CD14-positive monocyte (primary cell): ENCODE results near the gene ASTN1. TPM values are rescaled to one million over a fixed set of nuclear protein-coding genes. Genes with fewer than 3 reads are reported as not detected.

ENCODE experiments used
- DNase-seq, 3 donors: peaks; one replicate each; pipeline ENCODE4 v3.0.0-alpha.2; 2011 to 2022
- H2AFZ ChIP-seq: 2 replicates; pipeline ENCODE4 v1.6.0; 2012; ENCODE audit warnings: mild to moderate bottlenecking, low read depth, low read length, inconsistent platforms; ENCODE audit not compliant: insufficient read depth, poor library complexity, severe bottlenecking
- H3K27ac ChIP-seq, 2 donors: 1 replicate in 1 of 2; 2 replicates in 1 of 2; pipeline ENCODE4 v1.5.1; 2012 to 2013; ENCODE audit warnings: low read length in 2 of 2, control low read depth in 1 of 2, inconsistent platforms in 1 of 2, low read depth in 1 of 2, mild to moderate bottlenecking in 1 of 2
- H3K27me3 ChIP-seq, 2 donors: one replicate each; pipeline versions ENCODE4 v1.6.0 to v1.6.1; 2011 to 2013; ENCODE audit warnings: low read length in 2 of 2; ENCODE audit not compliant: control insufficient read depth in 2 of 2, insufficient read depth in 2 of 2
- H3K36me3 ChIP-seq, 2 donors: replicated peaks in 1 of 2; 1 replicate in 1 of 2; 2 replicates in 1 of 2; pipeline versions ENCODE4 v1.5.1 to v1.6.1; 2012 to 2013; ENCODE audit warnings: low read length in 2 of 2, control low read depth in 1 of 2, inconsistent platforms in 1 of 2, mild to moderate bottlenecking in 1 of 2; ENCODE audit not compliant: insufficient read depth in 2 of 2, control insufficient read depth in 1 of 2
- H3K4me1 ChIP-seq, 2 donors: 1 replicate in 1 of 2; 2 replicates in 1 of 2; pipeline versions ENCODE4 v1.5.1 to v1.6.1; 2012 to 2013; ENCODE audit warnings: low read length in 2 of 2, control low read depth in 1 of 2, inconsistent platforms in 1 of 2, mild to moderate bottlenecking in 1 of 2, moderate library complexity in 1 of 2; ENCODE audit not compliant: insufficient read depth in 2 of 2, control insufficient read depth in 1 of 2
- H3K4me2 ChIP-seq: replicated peaks from 2 replicates; pipeline ENCODE3; 2012; ENCODE audit warnings: low read length, moderate library complexity, mild to moderate bottlenecking; ENCODE audit not compliant: poor library complexity, severe bottlenecking; ENCODE audit errors: extremely low read depth
- H3K4me3 ChIP-seq, 3 experiments: fragments of 200-600 bp in 1 of 3; sonication (generic) in 1 of 3; replicated peaks in 1 of 3; 1 replicate in 2 of 3; 2 replicates in 1 of 3; pipeline ENCODE4 v1.5.1; 2011 to 2013; ENCODE audit warnings: low read length in 3 of 3, mild to moderate bottlenecking in 3 of 3, control low read depth in 2 of 3, low read depth in 2 of 3, inconsistent platforms in 1 of 3, moderate library complexity in 1 of 3
- H3K79me2 ChIP-seq: 2 replicates; pipeline ENCODE4 v1.6.0; 2012; ENCODE audit warnings: mild to moderate bottlenecking, control low read depth, inconsistent platforms, low read length, moderate library complexity; ENCODE audit not compliant: insufficient read depth
- H3K9ac ChIP-seq: 2 replicates; pipeline ENCODE4 v1.6.0; 2017; ENCODE audit warnings: low read length, mild to moderate bottlenecking; ENCODE audit not compliant: insufficient read depth, poor library complexity, severe bottlenecking
- H3K9me3 ChIP-seq, 2 donors: replicated peaks in 1 of 2; 1 replicate in 1 of 2; 2 replicates in 1 of 2; pipeline versions ENCODE4 v1.5.1 to v1.6.1; 2012 to 2013; ENCODE audit warnings: low read length in 2 of 2, control low read depth in 1 of 2; ENCODE audit not compliant: control insufficient read depth in 1 of 2, insufficient read depth in 1 of 2
- H4K20me1 ChIP-seq: 2 replicates; pipeline ENCODE4 v1.6.0; 2012; ENCODE audit warnings: mild to moderate bottlenecking, low read length, control low read depth, moderate library complexity; ENCODE audit not compliant: insufficient read depth
- H3K27ac Mint-ChIP-seq, 7 donors: one replicate each; pipeline ENCODE4 v1.8.0; 2020; ENCODE audit warnings: mild to moderate bottlenecking in 7 of 7, mixed read lengths in 7 of 7, moderate library complexity in 6 of 7, inconsistent platforms in 2 of 7
- H3K27me3 Mint-ChIP-seq, 3 donors: one replicate each; pipeline ENCODE4 v1.8.0; 2021 to 2022; ENCODE audit warnings: low read depth in 3 of 3, mild to moderate bottlenecking in 3 of 3, mixed read lengths in 3 of 3, moderate library complexity in 3 of 3, inconsistent platforms in 1 of 3
- H3K36me3 Mint-ChIP-seq, 2 donors: one replicate each; pipeline ENCODE4 v1.8.0; 2020; ENCODE audit warnings: mixed read lengths in 2 of 2, inconsistent platforms in 1 of 2, mild to moderate bottlenecking in 1 of 2
- H3K4me1 Mint-ChIP-seq: one replicate; pipeline ENCODE4 v1.8.0; 2020; ENCODE audit warnings: mild to moderate bottlenecking, mixed read lengths
- H3K4me3 Mint-ChIP-seq, 2 donors: one replicate each; pipeline ENCODE4 v1.8.0; 2020; ENCODE audit warnings: mild to moderate bottlenecking in 2 of 2, mixed read lengths in 2 of 2, moderate library complexity in 1 of 2
- H3K9me3 Mint-ChIP-seq, 7 donors: one replicate each; pipeline ENCODE4 v1.8.0; 2020 to 2022; ENCODE audit warnings: mixed read lengths in 7 of 7, mild to moderate bottlenecking in 6 of 7, moderate library complexity in 6 of 7, inconsistent platforms in 2 of 7
- WGBS: methylation state at CpG from one replicate; pipeline ENCODE4 v1.1.5; 2013; ENCODE audit warnings: missing lambda C conversion rate; ENCODE audit not compliant: insufficient coverage; 5-methylcytosine and 5-hydroxymethylcytosine counted together
- intact Hi-C, 2 donors: fragments of 100-400 bp; cut with micrococcal nuclease; formaldehyde crosslinking; loops; one replicate each; pipeline versions ENCODE4 v1.15.0 to v1.15.1; 2023
- polyA plus RNA-seq, 3 donors: library from polyadenylated mRNA; depleted of rRNA in 1 of 3; unstranded in 2 of 3; stranded (reverse) in 1 of 3; fragments of 300-500 nt in 2 of 3; fragments of >200 nt in 1 of 3; fragmentation: Illumina TruSeq in 2 of 3; gene quantifications; 1 replicate in 2 of 3; 2 replicates in 1 of 3; pipeline ENCODE4 v1.2.3, GENCODE V29; 2012 to 2021
- TF ChIP-seq, protein P1 (sequence below): fragments of 200-600 bp; IDR thresholded peaks from one replicate; pipeline ENCODE4 v1.8.0; 2022; ENCODE audit warnings: antibody characterized with exemption, mild to moderate bottlenecking

The ASTN1 gene
- polyA plus RNA-seq, 3 donors = not detected

DNA sequence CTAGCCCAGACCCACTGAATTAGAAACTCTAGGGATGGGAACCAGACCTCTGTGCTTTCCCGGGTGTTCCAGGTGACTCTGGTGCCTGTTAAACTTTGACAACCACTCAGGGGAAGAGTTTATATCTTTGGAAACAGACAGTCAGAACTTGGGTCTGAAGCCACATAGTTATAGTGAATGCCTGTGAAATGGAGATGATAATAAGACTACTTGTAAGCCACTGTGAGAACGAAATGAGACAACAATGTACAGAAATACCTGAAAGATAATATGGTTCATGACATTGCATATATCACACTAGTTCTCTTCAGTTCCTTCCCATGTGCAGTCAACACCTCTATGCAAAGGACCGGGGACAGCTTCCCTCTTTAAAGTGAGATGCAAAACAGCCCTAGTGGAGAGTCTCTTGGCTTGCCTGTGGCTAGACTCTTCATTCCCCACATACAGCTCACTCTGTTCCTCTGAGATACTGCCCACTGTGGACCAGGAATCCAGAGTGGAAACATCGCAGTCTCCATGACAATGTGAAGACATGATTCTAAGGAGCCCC lies 287.5 kb downstream of the ASTN1 start:
- no peaks in the 10 kb centered on the region for H3K27me3 ChIP-seq
- no peak overlapping the region for H3K4me3 ChIP-seq
- Mint-ChIP-seq H3K27me3 (peaks cover 0 to 2% (median 0%) of the 10 kb centered on the region in 3 donors), H3K36me3 (no peaks in the 10 kb centered on the region), H3K4me1 (no peaks in the 10 kb centered on the region), H3K27ac (no peak overlapping the region), H3K9me3 (no peaks in the 10 kb centered on the region), H3K4me3 (no peak overlapping the region)
- H3K79me2 ChIP-seq = no peaks in the 10 kb centered on the region
- no peaks in the 10 kb centered on the region for H4K20me1 ChIP-seq
- TF ChIP-seq, protein P1, sequence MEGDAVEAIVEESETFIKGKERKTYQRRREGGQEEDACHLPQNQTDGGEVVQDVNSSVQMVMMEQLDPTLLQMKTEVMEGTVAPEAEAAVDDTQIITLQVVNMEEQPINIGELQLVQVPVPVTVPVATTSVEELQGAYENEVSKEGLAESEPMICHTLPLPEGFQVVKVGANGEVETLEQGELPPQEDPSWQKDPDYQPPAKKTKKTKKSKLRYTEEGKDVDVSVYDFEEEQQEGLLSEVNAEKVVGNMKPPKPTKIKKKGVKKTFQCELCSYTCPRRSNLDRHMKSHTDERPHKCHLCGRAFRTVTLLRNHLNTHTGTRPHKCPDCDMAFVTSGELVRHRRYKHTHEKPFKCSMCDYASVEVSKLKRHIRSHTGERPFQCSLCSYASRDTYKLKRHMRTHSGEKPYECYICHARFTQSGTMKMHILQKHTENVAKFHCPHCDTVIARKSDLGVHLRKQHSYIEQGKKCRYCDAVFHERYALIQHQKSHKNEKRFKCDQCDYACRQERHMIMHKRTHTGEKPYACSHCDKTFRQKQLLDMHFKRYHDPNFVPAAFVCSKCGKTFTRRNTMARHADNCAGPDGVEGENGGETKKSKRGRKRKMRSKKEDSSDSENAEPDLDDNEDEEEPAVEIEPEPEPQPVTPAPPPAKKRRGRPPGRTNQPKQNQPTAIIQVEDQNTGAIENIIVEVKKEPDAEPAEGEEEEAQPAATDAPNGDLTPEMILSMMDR = no peak
- intact Hi-C loops = no loop called here
- H3K27ac ChIP-seq = no peak overlapping the region
- H3K4me1 ChIP-seq = no peaks in the 10 kb centered on the region
- no peaks in the 10 kb centered on the region for H3K9me3 ChIP-seq
- no peak overlapping the region for H3K9ac ChIP-seq
- no peak for DNase-seq
- no peak overlapping the region for H3K4me2 ChIP-seq
- H2AFZ ChIP-seq = no peak overlapping the region
- WGBS = 100% methylated on average over 1 of the region's 4 CpGs
- H3K36me3 ChIP-seq = no peaks in the 10 kb centered on the region

DNA sequence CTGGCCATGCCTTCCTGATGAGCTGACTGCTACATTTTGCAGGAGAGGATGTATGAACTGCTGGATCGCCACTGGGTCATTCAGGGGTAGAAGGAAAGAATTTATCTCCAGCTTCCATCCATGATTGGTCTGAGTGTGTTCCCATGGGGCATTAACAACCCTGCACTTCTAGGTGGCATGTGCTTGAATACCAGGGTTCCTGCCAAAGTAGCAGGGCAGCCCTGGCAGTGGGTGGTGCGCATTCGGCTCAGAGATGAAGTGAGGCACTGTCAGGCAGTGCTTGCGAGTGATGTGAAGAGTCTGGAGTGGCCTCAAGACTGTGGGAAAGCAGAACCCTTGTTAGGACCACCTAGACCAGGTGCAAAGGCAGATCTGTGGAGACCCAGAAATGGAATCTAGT lies 294.9 kb downstream of the ASTN1 start:
- Histone ChIP-seq H3K27me3 (no peaks in the 10 kb centered on the region), H3K4me3 (no peak overlapping the region)

More for the DNA sequence above, 294.9 kb downstream of the ASTN1 start:
- H3K36me3 Mint-ChIP-seq = no peaks in the 10 kb centered on the region
- H4K20me1 ChIP-seq = no peaks in the 10 kb centered on the region
- intact Hi-C loops = no loop called here
- H3K4me1 ChIP-seq = no peaks in the 10 kb centered on the region
- no peak overlapping the region for H3K27ac Mint-ChIP-seq
- H3K9ac ChIP-seq = no peak overlapping the region
- H3K27me3 Mint-ChIP-seq = no peaks in the 10 kb centered on the region
- H2AFZ ChIP-seq = no peak overlapping the region
- no peak overlapping the region for H3K4me3 Mint-ChIP-seq
- no peak overlapping the region for H3K4me2 ChIP-seq
- TF ChIP-seq, protein P1 = no peak
- peaks cover 0 to 2% (median 0%) of the 10 kb centered on the region in 7 donors for H3K9me3 Mint-ChIP-seq
- no peak for DNase-seq
- no peaks in the 10 kb centered on the region for H3K9me3 ChIP-seq
- H3K79me2 ChIP-seq = no peaks in the 10 kb centered on the region
- H3K36me3 ChIP-seq = no peaks in the 10 kb centered on the region
- no peaks in the 10 kb centered on the region for H3K4me1 Mint-ChIP-seq
- WGBS = 93% methylated on average over 3 of the region's 4 CpGs
- H3K27ac ChIP-seq = no peak overlapping the region
